Esophagus muscularis mucosa (tissue), 3 donors: ENCODE measurements around the gene OTOP3.

Source experiments
- POLR2A ChIP-seq: fragments of 450-650 bp; IDR thresholded peaks from one replicate; pipeline ENCODE4 v1.6.1; 2017; ENCODE audit warnings: antibody characterized with exemption, moderate library complexity, mild to moderate bottlenecking, low read depth
- TF ChIP-seq, protein P1 (sequence below), 3 experiments: fragments of 200-600 bp in 2 of 3; fragments of 450-650 bp in 1 of 3; sonication (generic) in 2 of 3; IDR thresholded peaks; one replicate each; pipeline ENCODE4 v1.5.1; 2017 to 2019; ENCODE audit warnings: antibody characterized with exemption in 3 of 3, mild to moderate bottlenecking in 2 of 3, moderate library complexity in 1 of 3

DNA sequence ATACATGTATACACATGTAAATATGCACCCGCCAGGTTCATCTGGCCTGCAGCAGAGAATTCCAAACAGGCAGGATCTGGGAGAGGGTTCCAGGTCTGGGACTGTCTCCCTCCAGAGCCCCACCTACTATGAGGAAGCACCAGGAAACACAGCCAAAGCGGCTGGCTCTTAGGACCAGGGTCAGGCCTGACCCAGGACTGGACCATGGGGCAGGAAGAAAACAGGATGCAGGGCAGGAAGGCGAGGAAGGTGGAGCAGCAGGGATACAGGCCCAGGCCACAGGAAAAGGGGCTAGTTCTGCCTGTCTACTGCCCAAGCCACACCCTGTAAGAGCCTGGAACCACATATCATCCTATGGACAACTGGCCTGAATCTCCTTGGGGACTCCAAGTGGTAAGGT lies 34.7 kb downstream of the OTOP3 start:
- TF ChIP-seq, protein P1, sequence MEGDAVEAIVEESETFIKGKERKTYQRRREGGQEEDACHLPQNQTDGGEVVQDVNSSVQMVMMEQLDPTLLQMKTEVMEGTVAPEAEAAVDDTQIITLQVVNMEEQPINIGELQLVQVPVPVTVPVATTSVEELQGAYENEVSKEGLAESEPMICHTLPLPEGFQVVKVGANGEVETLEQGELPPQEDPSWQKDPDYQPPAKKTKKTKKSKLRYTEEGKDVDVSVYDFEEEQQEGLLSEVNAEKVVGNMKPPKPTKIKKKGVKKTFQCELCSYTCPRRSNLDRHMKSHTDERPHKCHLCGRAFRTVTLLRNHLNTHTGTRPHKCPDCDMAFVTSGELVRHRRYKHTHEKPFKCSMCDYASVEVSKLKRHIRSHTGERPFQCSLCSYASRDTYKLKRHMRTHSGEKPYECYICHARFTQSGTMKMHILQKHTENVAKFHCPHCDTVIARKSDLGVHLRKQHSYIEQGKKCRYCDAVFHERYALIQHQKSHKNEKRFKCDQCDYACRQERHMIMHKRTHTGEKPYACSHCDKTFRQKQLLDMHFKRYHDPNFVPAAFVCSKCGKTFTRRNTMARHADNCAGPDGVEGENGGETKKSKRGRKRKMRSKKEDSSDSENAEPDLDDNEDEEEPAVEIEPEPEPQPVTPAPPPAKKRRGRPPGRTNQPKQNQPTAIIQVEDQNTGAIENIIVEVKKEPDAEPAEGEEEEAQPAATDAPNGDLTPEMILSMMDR (IDR thresholded peaks at IDR 0.05): no peak
- no peak for TF ChIP-seq POLR2A
